NCI-H82 treated with DMSO at 0.1 percent for 48 hours (cell line): ENCODE results near the gene MKLN1.
"Not testable (repeated sequence)": the region's sequence is repeated elsewhere in the genome, so short reads cannot be mapped to it uniquely, and the experiment has no call there.

ENCODE experiments used
- DNase-seq: peaks from one replicate; lab custom pipeline; 2025; ENCODE audit not compliant: unreplicated experiment; lab: John Stamatoyannopoulos, UW

The MKLN1 gene

GRCh38 chr7:131307627-131308026 is 20.0 kb upstream of the MKLN1 start:
- DNase-seq, result no peak

DNA sequence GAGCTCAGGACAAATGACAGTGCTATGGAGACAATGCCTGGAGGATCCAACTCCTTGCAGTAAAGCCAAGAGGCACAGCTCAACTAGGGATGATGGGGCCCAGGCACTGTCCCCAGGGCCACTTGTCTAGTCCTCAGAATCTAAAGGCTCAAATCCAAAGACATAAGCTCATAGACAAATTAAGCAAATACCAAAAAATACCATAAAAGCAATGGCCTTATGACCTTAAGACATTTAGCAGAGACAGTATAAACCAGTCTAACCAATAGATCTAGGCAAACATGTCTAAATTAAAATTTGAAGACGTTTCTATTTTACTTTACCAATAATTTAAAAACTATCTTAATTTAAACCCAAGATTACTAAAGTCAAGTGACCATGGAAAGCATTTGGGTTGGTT is 14.8 kb upstream of the MKLN1 start:
- DNase-seq, result no peak

- no peak for DNase-seq
Measured at GRCh38 chr7:131320603-131321002, 7.1 kb upstream of the MKLN1 start.

DNA sequence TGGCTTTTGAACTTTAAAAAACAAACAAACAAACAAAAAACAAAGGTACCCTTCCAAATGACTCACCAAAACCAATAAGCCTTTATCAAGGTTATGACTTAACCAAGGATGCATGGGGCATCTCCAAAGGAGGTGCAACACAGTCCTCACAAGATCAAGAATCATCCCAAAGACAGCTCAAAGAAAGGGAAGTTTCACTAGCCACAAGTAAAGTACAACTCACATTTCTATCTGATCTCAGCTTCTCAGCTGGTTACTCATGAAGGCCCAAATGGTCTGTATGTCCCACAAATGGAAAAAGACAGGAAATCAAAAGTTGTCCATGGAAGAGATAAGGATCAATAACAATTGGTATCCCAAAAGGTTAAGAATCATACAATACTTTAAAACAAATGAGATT is 6.0 kb upstream of the MKLN1 start:
- DNase-seq, result no peak

- no peak for DNase-seq
Measured at GRCh38 chr7:131322061-131322460, 5.6 kb upstream of the MKLN1 start.

GRCh38 chr7:131322861-131323260 is 4.8 kb upstream of the MKLN1 start:
- no peak for DNase-seq

GRCh38 chr7:131325179-131325840 is 2.4 kb upstream of the MKLN1 start:
- DNase-seq, result no peak

DNA sequence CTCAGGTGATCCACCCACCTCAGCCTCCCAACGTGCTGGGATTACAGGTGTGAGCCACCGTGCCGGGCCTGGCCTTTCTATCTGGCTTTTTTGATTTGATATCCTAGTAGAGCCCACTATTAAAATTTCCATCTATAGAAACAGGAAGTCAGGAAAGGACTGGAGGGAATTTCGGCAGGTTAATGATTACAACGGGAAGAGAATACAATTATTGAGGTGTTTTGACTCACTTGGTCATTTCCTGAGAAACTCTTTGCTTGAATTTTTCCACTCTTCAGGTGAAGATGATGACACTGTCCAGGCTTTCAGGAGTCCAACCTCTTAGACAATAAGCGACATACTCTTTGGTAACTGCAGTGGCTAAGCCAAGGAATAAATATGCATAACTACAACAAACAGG is 1.1 kb upstream of the MKLN1 start:
- DNase-seq, result no peak

- no peak for DNase-seq
Measured at GRCh38 chr7:131327049-131327625, 539 bp upstream of the MKLN1 start.

GRCh38 chr7:131328377-131329175 is 900 bp downstream of the MKLN1 start:
- DNase-seq, result no peak

DNA sequence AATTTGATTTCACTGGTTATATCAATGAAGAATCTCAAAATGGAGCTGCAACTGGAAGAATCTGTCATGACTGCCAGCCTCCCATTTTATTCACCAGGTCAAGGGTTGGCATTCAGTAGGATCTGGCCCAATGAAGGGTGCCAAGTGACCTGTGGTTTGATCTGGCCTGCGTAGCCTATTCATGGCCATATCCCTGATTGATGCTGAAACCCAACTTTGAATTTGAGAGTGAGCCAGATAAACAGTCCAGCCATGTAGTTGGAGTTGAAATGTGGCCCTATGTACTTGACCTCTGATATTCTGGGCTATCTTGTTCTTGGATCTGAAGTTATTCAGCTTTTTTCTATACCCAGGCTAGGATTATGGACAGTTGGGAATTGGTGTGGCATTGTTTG is 1.5 kb downstream of the MKLN1 start:
- no peak for DNase-seq

DNA sequence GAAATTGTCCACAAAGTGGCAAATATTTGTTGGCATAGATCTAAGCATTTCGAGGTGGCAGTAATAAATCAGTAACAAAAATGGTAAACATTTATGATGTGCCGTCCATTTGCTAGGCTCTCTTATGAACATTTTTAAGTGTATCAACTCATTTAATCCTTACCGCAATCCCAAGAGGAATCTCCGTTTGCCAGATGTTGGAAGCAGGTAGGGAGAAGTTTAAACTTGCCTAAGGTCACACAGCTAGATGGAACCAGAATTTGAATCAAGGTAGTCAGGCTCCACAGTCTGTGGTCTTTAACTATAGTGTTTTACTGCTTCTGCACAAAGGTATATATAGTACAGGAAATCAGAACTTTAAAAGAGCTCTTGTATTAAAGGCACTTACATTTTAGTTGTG is 2.6 kb downstream of the MKLN1 start:
- no peak for DNase-seq

DNA sequence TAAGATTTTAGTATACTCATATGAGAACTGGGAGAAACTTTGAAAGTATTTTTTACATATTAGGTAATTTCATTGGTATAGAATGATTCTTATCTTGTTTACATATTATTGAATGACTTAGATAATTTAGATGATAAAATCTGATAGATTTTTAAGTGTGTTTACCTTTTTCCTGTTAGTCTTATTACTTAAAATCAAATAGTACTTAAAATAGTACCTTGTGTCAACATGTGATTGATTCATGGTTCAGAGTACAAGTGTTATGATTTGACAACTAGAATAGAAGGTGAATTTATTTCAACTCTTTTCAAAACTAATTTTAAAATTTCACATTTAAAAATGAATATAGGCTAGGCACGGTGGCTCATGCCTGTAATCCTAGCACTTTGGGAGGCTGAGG is 4.1 kb downstream of the MKLN1 start:
- DNase-seq, result no peak

- DNase-seq, result not testable (repeated sequence)
Measured at GRCh38 chr7:131332729-131333128, 5.1 kb downstream of the MKLN1 start.

- DNase-seq, result no peak
Measured at GRCh38 chr7:131335639-131336381, 8.1 kb downstream of the MKLN1 start.

GRCh38 chr7:131336956-131337355 is 9.3 kb downstream of the MKLN1 start:
- no peak for DNase-seq

- no peak for DNase-seq
Measured at GRCh38 chr7:131338173-131338572, 10.5 kb downstream of the MKLN1 start.

GRCh38 chr7:131338691-131339390 is 11.2 kb downstream of the MKLN1 start:
- DNase-seq, result no peak

DNA sequence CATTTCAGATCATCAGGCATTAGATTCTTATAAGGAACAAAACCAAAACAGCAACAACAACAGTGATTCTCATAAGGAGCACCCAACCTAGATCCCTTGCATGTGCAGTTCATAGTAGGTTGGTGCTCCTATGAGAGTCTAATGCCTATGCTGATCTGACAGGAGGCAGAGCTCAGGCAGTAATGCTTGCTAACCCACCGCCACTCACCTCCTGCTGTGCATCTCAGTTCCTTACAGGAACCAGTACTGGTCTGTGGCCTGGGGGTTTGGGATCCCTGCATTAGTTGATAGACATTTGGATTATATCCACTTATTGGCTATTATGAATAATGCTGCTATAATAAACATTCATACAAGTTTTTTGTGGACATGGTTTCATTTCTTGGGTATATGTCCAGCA is 14.0 kb downstream of the MKLN1 start:
- no peak for DNase-seq

DNA sequence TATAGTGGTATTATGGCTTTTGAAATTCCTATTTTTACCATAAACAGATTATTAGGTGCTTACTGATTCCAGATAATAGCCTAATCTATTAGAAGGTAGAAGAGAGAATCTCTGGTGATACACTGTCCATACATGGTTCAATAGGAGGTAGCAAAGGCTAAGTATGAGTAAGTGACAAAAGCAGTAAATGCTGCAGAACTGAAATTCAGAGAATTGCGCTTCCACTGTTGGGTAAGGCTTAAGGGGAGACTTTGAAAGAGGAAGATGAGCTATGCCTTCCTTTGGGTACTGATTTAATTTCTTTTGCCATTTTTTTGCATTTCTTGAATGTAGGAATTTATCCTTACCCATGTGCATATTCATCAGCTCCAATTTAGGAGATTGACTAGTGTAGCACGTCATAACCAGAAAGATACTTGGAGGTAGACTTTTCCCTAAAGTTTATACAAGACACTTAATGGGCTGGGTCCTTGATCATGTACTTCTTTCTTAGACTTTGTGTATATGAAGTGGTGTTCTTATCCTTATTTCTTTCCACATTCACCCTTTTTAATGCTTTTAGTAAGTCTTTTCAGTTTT is 15.3 kb downstream of the MKLN1 start:
- no peak for DNase-seq
